OCI-LY1 (cell line): ENCODE results near the gene SPATA9.

ENCODE experiments used
- H2AFZ ChIP-seq: fragments of 200-600 bp; sonication (generic), shearing (Covaris generic); 2 replicates; pipeline ENCODE4 v1.6.0; 2014; ENCODE audit warnings: antibody characterized with exemption, mild to moderate bottlenecking, low read length
- H3F3A ChIP-seq: fragments of 200-600 bp; sonication (generic), shearing (Covaris generic); 2 replicates; pipeline ENCODE4 v1.6.0; 2014; ENCODE audit warnings: mild to moderate bottlenecking, antibody characterized with exemption, low read length, moderate library complexity; ENCODE audit not compliant: insufficient read depth
- H3K27ac ChIP-seq: fragments of 200-600 bp; sonication (generic); 2 replicates; pipeline ENCODE4 v1.5.1; 2014; ENCODE audit warnings: low read length, mixed run types, mild to moderate bottlenecking, low read depth; ENCODE audit not compliant: poor library complexity, severe bottlenecking
- H3K27me3 ChIP-seq: fragments of 200-600 bp; sonication (generic); 2 replicates; pipeline ENCODE4 v1.6.0; 2014; ENCODE audit warnings: antibody characterized with exemption, mild to moderate bottlenecking, low read length, moderate library complexity; ENCODE audit not compliant: insufficient read depth
- H3K36me3 ChIP-seq: fragments of 200-600 bp; sonication (generic); 2 replicates; pipeline ENCODE4 v1.6.1; 2014; ENCODE audit warnings: mild to moderate bottlenecking, antibody characterized with exemption, low read length, moderate library complexity, mixed read lengths; ENCODE audit not compliant: insufficient read depth
- H3K4me1 ChIP-seq: fragments of 200-600 bp; sonication (generic); 2 replicates; pipeline ENCODE4 v1.5.1; 2014; ENCODE audit warnings: mild to moderate bottlenecking, low read length, moderate library complexity; ENCODE audit not compliant: insufficient read depth, severe bottlenecking
- H3K4me2 ChIP-seq: fragments of 200-600 bp; sonication (generic), shearing (Covaris generic); 2 replicates; pipeline ENCODE4 v1.6.1; 2014; ENCODE audit warnings: low read length
- H3K4me3 ChIP-seq: fragments of 200-600 bp; sonication (generic); 2 replicates; pipeline ENCODE4 v1.5.1; 2014; ENCODE audit warnings: low read length, low read depth, mild to moderate bottlenecking, mixed read lengths; ENCODE audit not compliant: poor library complexity, severe bottlenecking
- H3K79me2 ChIP-seq: fragments of 200-600 bp; shearing (Covaris generic); 2 replicates; pipeline ENCODE4 v1.6.1; 2016; ENCODE audit warnings: mixed run types, low read length, mixed read lengths; ENCODE audit not compliant: insufficient read depth
- H3K9ac ChIP-seq: fragments of 200-600 bp; sonication (generic), shearing (Covaris generic); 2 replicates; pipeline ENCODE4 v1.6.1; 2014; ENCODE audit warnings: mild to moderate bottlenecking, low read length, mixed read lengths
- H3K9me2 ChIP-seq: fragments of 200-600 bp; sonication (generic), shearing (Covaris generic); 2 replicates; pipeline ENCODE4 v1.6.1; 2014; ENCODE audit warnings: low read depth, mild to moderate bottlenecking, low read length, mixed read lengths
- H3K9me3 ChIP-seq: fragments of 200-600 bp; shearing (Covaris generic); 2 replicates; pipeline ENCODE4 v1.6.1; 2014; ENCODE audit warnings: low read length, mixed read lengths
- H4K20me1 ChIP-seq: fragments of 200-600 bp; sonication (generic), shearing (Covaris generic); 2 replicates; pipeline ENCODE4 v1.6.0; 2016; ENCODE audit warnings: mild to moderate bottlenecking, low read length; ENCODE audit not compliant: insufficient read depth
- CTCF ChIP-seq: fragments of 200-600 bp; sonication (generic), shearing (Covaris generic); IDR thresholded peaks from 2 replicates; pipeline ENCODE4 v1.5.1; 2017; ENCODE audit warnings: mild to moderate bottlenecking, antibody characterized with exemption, low read length, moderate library complexity, mixed read lengths
- EZH2 ChIP-seq: fragments of 200-600 bp; sonication (generic), shearing (Covaris generic); IDR thresholded peaks from 2 replicates; pipeline ENCODE4 v1.8.0; 2017; ENCODE audit warnings: borderline replicate concordance, mixed run types, mild to moderate bottlenecking, antibody characterized with exemption, low read length, moderate library complexity, mixed read lengths

The SPATA9 gene

GRCh38 chr5:95617057-95617456 lies 65.7 kb downstream of the SPATA9 start:
- no peak overlapping the region for H3K27ac ChIP-seq
- 0 out of 2 replicates have a peak, but pooled peaks cover 2% of the 10 kb centered on the region for H3K27me3 ChIP-seq
- H2AFZ ChIP-seq, result no peak overlapping the region
- H3K9me3 ChIP-seq, result 0 out of 2 replicates have a peak, but pooled peaks cover 2% of the 10 kb centered on the region
- no peak overlapping the region for H3K4me2 ChIP-seq
- TF ChIP-seq CTCF (no peak), EZH2 (no peak)
- no peak overlapping the region for H3K4me3 ChIP-seq
- no peaks in the 10 kb centered on the region for H4K20me1 ChIP-seq
- H3K36me3 ChIP-seq, result no peaks in the 10 kb centered on the region
- H3K79me2 ChIP-seq, result no peaks in the 10 kb centered on the region
- no peak overlapping the region for H3K9ac ChIP-seq
- H3K4me1 ChIP-seq, result peaks cover 19% of the 10 kb centered on the region
- H3K9me2 ChIP-seq, result no peaks in the 10 kb centered on the region
- H3F3A ChIP-seq, result peaks cover 4% of the 10 kb centered on the region; the same call in 1 of the 2 replicates

DNA sequence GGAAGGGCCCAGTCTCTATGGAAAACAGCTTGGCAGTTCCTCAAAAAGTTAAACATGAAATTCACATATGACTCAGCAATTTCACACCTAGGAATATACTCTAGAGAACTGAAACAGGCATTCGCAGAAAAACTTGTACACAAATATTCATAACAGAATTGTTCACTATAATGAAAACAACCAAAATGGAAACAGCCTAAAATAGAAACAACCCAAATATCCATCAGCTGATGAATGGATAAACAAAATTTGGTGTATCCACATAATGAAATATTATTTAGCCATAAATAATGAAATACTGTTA lies 67.7 kb downstream of the SPATA9 start:
- Histone ChIP-seq H3K27me3 (0 out of 2 replicates have a peak, but pooled peaks cover 2% of the 10 kb centered on the region), H3K27ac (no peak overlapping the region), H3F3A (no peaks in the 10 kb centered on the region), H3K9me2 (no peaks in the 10 kb centered on the region), H3K4me3 (no peak overlapping the region), H3K4me2 (no peak overlapping the region), H3K4me1 (peaks cover 2% of the 10 kb centered on the region), H3K9me3 (0 out of 2 replicates have a peak, but pooled peaks cover 2% of the 10 kb centered on the region), H3K79me2 (no peaks in the 10 kb centered on the region), H3K9ac (no peak overlapping the region), H3K36me3 (no peaks in the 10 kb centered on the region), H4K20me1 (no peaks in the 10 kb centered on the region), H2AFZ (no peak overlapping the region)
- TF ChIP-seq EZH2 (no peak), CTCF (no peak)

DNA sequence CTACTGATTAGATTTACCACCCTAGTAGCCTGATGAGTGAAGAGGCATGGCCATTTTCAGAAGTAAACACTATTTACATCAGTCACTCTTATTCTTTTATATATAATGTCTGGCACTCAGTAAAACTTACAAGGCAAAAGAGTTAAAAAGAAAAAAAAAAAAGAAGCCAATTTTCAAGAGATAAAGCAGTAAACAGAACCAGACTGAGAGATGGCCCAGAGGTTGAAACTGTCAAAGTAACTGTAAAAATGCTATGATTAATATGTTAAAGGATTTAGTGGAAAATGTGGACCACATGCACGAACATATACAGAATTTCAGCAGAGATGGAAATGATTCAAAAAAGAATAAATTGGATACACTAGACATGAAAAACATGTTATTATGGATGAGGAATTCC lies 69.3 kb downstream of the SPATA9 start:
- H3K4me2 ChIP-seq, result no peak overlapping the region
- H3K4me1 ChIP-seq, result no peaks in the 10 kb centered on the region
- H3K9me3 ChIP-seq, result 0 out of 2 replicates have a peak, but pooled peaks cover 2% of the 10 kb centered on the region
- H3K27ac ChIP-seq, result no peak overlapping the region
- H3K36me3 ChIP-seq, result no peaks in the 10 kb centered on the region
- H3K4me3 ChIP-seq, result no peak overlapping the region
- TF ChIP-seq EZH2 (no peak), CTCF (no peak)
- no peaks in the 10 kb centered on the region for H3K79me2 ChIP-seq
- no peak overlapping the region for H3K9ac ChIP-seq
- no peak overlapping the region for H2AFZ ChIP-seq
- no peaks in the 10 kb centered on the region for H4K20me1 ChIP-seq
- H3K27me3 ChIP-seq, result no peaks in the 10 kb centered on the region
- no peaks in the 10 kb centered on the region for H3K9me2 ChIP-seq
- H3F3A ChIP-seq, result no peaks in the 10 kb centered on the region
